Spleen (tissue), 11 donors: ENCODE results near the gene PPP2R2B. TPM values are rescaled to one million over a fixed set of nuclear protein-coding genes. Genes with fewer than 3 reads are reported as not detected.

Source experiments
- DNase-seq: peaks from one replicate; pipeline ENCODE4 v3.0.0-alpha.2; 2020
- H3K27ac ChIP-seq, 8 donors: fragments of 200-600 bp; sonication (generic) in 7 of 8; 1 replicate in 4 of 8; 2 replicates in 4 of 8; pipeline versions ENCODE4 v1.5.0 to v1.8.0; 2016 to 2021; ENCODE audit warnings: inconsistent platforms in 4 of 8, mild to moderate bottlenecking in 4 of 8, moderate library complexity in 1 of 8
- H3K27me3 ChIP-seq, 7 donors: fragments of 200-600 bp; sonication (generic) in 6 of 7; replicated peaks in 1 of 7; 1 replicate in 4 of 7; 2 replicates in 3 of 7; pipeline versions ENCODE4 v1.5.0 to v1.8.0; 2016 to 2021; ENCODE audit warnings: inconsistent platforms in 3 of 7, mild to moderate bottlenecking in 1 of 7
- H3K36me3 ChIP-seq, 6 donors: fragments of 200-600 bp; sonication (generic) in 5 of 6; 1 replicate in 4 of 6; 2 replicates in 2 of 6; pipeline versions ENCODE4 v1.5.0 to v1.8.0; 2016 to 2021; ENCODE audit warnings: inconsistent platforms in 2 of 6
- H3K4me1 ChIP-seq, 6 donors: fragments of 200-600 bp; sonication (generic) in 5 of 6; 1 replicate in 3 of 6; 2 replicates in 3 of 6; pipeline versions ENCODE4 v1.5.0 to v1.8.0; 2016 to 2021; ENCODE audit warnings: inconsistent platforms in 3 of 6
- H3K4me3 ChIP-seq, 8 donors: fragments of 200-600 bp; sonication (generic) in 7 of 8; 1 replicate in 4 of 8; 2 replicates in 4 of 8; pipeline versions ENCODE4 v1.5.0 to v1.8.0; 2016 to 2021; ENCODE audit warnings: inconsistent platforms in 4 of 8, mild to moderate bottlenecking in 4 of 8, moderate library complexity in 2 of 8
- H3K9me3 ChIP-seq, 8 donors: fragments of 200-600 bp; sonication (generic) in 7 of 8; 1 replicate in 4 of 8; 2 replicates in 4 of 8; pipeline versions ENCODE4 v1.5.0 to v1.8.0; 2016 to 2021; ENCODE audit warnings: inconsistent platforms in 4 of 8
- CTCF ChIP-seq, 11 experiments: fragments of 200-600 bp in 7 of 11; fragments of 450-650 bp in 4 of 11; sonication (generic) in 4 of 11; IDR thresholded peaks in 8 of 11; conservative IDR thresholded peaks in 3 of 11; 1 replicate in 7 of 11; 2 replicates in 4 of 11; pipeline versions ENCODE4 v1.4.0 to v1.8.0; 2016 to 2021; ENCODE audit warnings: antibody characterized with exemption in 11 of 11, inconsistent platforms in 4 of 11, mild to moderate bottlenecking in 1 of 11
- POLR2A ChIP-seq, 3 donors: fragments of 450-650 bp; IDR thresholded peaks; one replicate each; pipeline ENCODE4 v1.5.1; 2017; ENCODE audit warnings: antibody characterized with exemption in 3 of 3, mild to moderate bottlenecking in 1 of 3
- POLR2AphosphoS5 ChIP-seq, 3 donors: sonication (generic); formaldehyde crosslinking; IDR thresholded peaks; one replicate each; pipeline ENCODE4 v1.5.1; 2017; ENCODE audit warnings: antibody characterized with exemption in 3 of 3
- WGBS, 5 donors: extraction: QIAGEN DNeasy Blood & Tissue Kit in 3 of 5; methylation state at CpG; one replicate each; pipeline versions ENCODE4 v1.1.5 to v1.1.7; 2013 to 2018; 5-methylcytosine and 5-hydroxymethylcytosine counted together
- intact Hi-C: fragments of 100-400 bp; cut with DNase I; formaldehyde crosslinking; loops from one replicate; pipeline ENCODE4 v1.15.0; 2023; ENCODE audit warnings: low total_unique reads
- polyA plus RNA-seq, 3 donors: library from polyadenylated mRNA; stranded (reverse); fragments of 200-250 nt; gene quantifications; one replicate each; pipeline ENCODE4 v1.2.1, GENCODE V29; 2013
- total RNA-seq, 7 donors: library from RNA; depleted of rRNA in 3 of 7; stranded (reverse); fragments of >200 nt in 3 of 7; fragmentation: NEBNext Ultra II Directional in 4 of 7; extraction: Animal tissue kit (Norgen Biotek cat#: 25700) in 4 of 7; gene quantifications; one replicate each; pipeline versions ENCODE4 v1.1.0 to v1.2.1, GENCODE V29; 2016 to 2021
- donor health status: healthy with polysubstance abuse.
- donor health status: DM: no; HTN: no; CAD: no; lungs with moderate emphysema.
- donor health status: DM: no; HTN: no; CAD: no.
- donor health status: Bipolar disorder and iron deficiency.
- donor health status: healthy.
- donor health status: DM: no; HTN: no; CAD: no.
- donor health status: DM: yes; HTN: yes; CAD: no.

PPP2R2B gene
- total and polyA plus RNA-seq, 10 donors = 0.17 to 9.3 (median 4.1) TPM

GRCh38 chr5:146891511-146891910 is 13.0 kb upstream of the PPP2R2B start:
- no peak for DNase-seq
- intact Hi-C loops = no loop called here
- no peak overlapping the region for H3K27ac ChIP-seq
- H3K4me1 ChIP-seq = peaks cover 0 to 8% (median 3%) of the 10 kb centered on the region in 6 donors
- no peaks in the 10 kb centered on the region for H3K27me3 ChIP-seq
- no peak overlapping the region for H3K4me3 ChIP-seq
- H3K36me3 ChIP-seq = no peaks in the 10 kb centered on the region
- 74 to 88% (median 81%) methylated on average over 1 of the region's 1 CpG for WGBS, 5 donors
- no peaks in the 10 kb centered on the region for H3K9me3 ChIP-seq
- no peak for TF ChIP-seq POLR2A (IDR thresholded peaks at IDR 0.05)
- TF ChIP-seq CTCF (IDR thresholded peaks at IDR 0.05 in 8 of 11, conservative IDR thresholded peaks at IDR 0.05 in 3 of 11) = no peak
- no peak for TF ChIP-seq POLR2AphosphoS5 (IDR thresholded peaks at IDR 0.05)

- H3K36me3 ChIP-seq = no peaks in the 10 kb centered on the region
- no peak for TF ChIP-seq POLR2A (IDR thresholded peaks at IDR 0.05)
- TF ChIP-seq CTCF (IDR thresholded peaks at IDR 0.05 in 8 of 11, conservative IDR thresholded peaks at IDR 0.05 in 3 of 11) = no peak
- no peak for TF ChIP-seq POLR2AphosphoS5 (IDR thresholded peaks at IDR 0.05)
- H3K9me3 ChIP-seq = no peaks in the 10 kb centered on the region
- WGBS, 5 donors = 39 to 68% (median 52%) methylated on average over 1 of the region's 1 CpG
- H3K4me3 ChIP-seq = no peak overlapping the region
- H3K4me1 ChIP-seq = peaks cover 0 to 8% (median 3%) of the 10 kb centered on the region in 6 donors
- H3K27ac ChIP-seq = no peak overlapping the region
- H3K27me3 ChIP-seq = no peaks in the 10 kb centered on the region
- intact Hi-C loops = no loop called here
- DNase-seq = no peak
Observed at GRCh38 chr5:146890731-146891440, 12.3 kb upstream of the PPP2R2B start.

- Histone ChIP-seq H3K4me1 (peaks cover 0 to 8% (median 3%) of the 10 kb centered on the region in 6 donors), H3K27me3 (no peaks in the 10 kb centered on the region), H3K36me3 (no peaks in the 10 kb centered on the region), H3K9me3 (no peaks in the 10 kb centered on the region), H3K4me3 (no peak overlapping the region), H3K27ac (no peak overlapping the region)
- DNase-seq = no peak
- intact Hi-C loops = no loop called here
- WGBS, 5 donors = 62 to 77% (median 70%) methylated on average over 2 of the region's 2 CpGs
- TF ChIP-seq POLR2A (IDR thresholded peaks at IDR 0.05) = no peak
- TF ChIP-seq POLR2AphosphoS5 (IDR thresholded peaks at IDR 0.05) = no peak
- TF ChIP-seq CTCF (IDR thresholded peaks at IDR 0.05 in 8 of 11, conservative IDR thresholded peaks at IDR 0.05 in 3 of 11) = no peak
Observed at GRCh38 chr5:146890066-146890465, 11.5 kb upstream of the PPP2R2B start.

DNA sequence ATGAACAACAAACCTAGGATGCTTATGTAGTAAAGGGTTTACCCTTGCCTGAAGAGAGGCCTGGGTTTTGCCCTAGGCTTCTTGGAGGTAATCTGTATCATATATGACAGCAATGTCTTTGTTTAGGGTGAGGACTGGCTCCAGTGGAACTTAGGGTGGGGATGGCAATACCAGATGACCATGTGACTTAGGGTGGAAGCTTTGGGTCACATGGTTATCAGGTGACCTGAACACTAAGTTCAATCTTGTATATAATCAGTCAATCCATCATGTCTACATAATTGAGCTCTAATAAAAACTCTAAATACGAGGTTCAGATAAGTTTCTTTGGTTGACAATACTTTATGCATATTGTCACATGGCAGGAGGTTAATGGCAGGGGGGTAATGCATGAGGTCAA is 10.6 kb upstream of the PPP2R2B start:
- Histone ChIP-seq H3K27me3 (peaks cover 0 to 4% (median 0%) of the 10 kb centered on the region in 7 donors), H3K4me3 (no peak overlapping the region), H3K4me1 (peaks cover 0 to 8% (median 3%) of the 10 kb centered on the region in 6 donors), H3K36me3 (no peaks in the 10 kb centered on the region), H3K27ac (no peak overlapping the region), H3K9me3 (no peaks in the 10 kb centered on the region)
- no peak for TF ChIP-seq POLR2A (IDR thresholded peaks at IDR 0.05)
- no peak for TF ChIP-seq CTCF (IDR thresholded peaks at IDR 0.05 in 8 of 11, conservative IDR thresholded peaks at IDR 0.05 in 3 of 11)
- no peak for TF ChIP-seq POLR2AphosphoS5 (IDR thresholded peaks at IDR 0.05)
- intact Hi-C loops = no loop called here
- DNase-seq = no peak
- WGBS, 5 donors = 64 to 83% (median 68%) methylated on average over 1 of the region's 1 CpG
